AG09319 (cell line): ENCODE measurements around the gene MAN2C1.
"Not testable (repeated sequence)": the region's sequence is repeated elsewhere in the genome, so short reads cannot be mapped to it uniquely, and the experiment has no call there.

Experiments
- DNase-seq: peaks from one replicate; pipeline ENCODE4 v3.0.0-alpha.2; 2010; ENCODE audit warnings: low read depth; ENCODE audit errors: extremely low read depth
- TF ChIP-seq, protein P1 (sequence below): IDR thresholded peaks from 2 replicates; pipeline ENCODE4 v1.5.1; 2011; ENCODE audit warnings: low read depth, mild to moderate bottlenecking, inconsistent platforms, low read length, moderate library complexity

MAN2C1 gene

DNA sequence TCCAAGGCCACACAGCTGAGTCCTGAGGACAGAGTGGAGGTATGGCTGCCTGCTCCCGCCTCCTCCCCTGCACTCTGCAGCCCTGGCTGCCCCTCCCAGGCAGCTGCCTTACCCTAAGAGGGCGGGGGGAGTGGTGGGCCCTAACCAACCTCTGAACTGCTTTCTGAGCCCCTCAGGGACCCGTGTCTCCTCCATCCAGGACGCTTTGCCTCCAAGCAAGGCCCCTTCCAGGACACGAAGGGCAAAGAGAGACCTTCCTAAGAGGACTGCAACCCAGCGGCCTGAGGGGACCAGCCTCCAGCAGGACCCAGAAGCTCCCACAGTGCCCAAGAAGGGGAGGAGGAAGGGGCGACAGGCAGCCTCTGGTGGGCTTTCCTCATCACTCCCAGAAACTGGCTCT is 14.0 kb downstream of the MAN2C1 start:
- TF ChIP-seq, protein P1, sequence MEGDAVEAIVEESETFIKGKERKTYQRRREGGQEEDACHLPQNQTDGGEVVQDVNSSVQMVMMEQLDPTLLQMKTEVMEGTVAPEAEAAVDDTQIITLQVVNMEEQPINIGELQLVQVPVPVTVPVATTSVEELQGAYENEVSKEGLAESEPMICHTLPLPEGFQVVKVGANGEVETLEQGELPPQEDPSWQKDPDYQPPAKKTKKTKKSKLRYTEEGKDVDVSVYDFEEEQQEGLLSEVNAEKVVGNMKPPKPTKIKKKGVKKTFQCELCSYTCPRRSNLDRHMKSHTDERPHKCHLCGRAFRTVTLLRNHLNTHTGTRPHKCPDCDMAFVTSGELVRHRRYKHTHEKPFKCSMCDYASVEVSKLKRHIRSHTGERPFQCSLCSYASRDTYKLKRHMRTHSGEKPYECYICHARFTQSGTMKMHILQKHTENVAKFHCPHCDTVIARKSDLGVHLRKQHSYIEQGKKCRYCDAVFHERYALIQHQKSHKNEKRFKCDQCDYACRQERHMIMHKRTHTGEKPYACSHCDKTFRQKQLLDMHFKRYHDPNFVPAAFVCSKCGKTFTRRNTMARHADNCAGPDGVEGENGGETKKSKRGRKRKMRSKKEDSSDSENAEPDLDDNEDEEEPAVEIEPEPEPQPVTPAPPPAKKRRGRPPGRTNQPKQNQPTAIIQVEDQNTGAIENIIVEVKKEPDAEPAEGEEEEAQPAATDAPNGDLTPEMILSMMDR = no peak
- no peak for DNase-seq

DNA sequence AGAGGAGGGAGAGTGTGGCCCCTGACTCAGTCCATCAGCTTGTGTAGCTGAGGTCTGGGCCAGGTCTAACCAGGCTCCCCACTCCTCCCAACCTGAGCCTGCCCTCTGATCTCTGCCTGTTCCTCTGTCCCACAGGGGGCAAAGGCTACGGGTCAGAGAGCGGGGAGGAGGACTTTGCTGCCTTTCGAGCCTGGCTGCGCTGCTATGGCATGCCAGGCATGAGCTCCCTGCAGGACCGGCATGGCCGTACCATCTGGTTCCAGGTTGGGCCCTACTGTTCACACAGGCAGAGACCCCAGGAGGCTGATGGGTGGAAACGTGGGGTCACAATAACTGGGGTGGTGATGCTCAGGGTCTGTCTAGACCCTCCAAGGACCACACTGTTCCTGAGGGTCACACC is 14.8 kb downstream of the MAN2C1 start:
- TF ChIP-seq, protein P1 = no peak
- no peak for DNase-seq

DNA sequence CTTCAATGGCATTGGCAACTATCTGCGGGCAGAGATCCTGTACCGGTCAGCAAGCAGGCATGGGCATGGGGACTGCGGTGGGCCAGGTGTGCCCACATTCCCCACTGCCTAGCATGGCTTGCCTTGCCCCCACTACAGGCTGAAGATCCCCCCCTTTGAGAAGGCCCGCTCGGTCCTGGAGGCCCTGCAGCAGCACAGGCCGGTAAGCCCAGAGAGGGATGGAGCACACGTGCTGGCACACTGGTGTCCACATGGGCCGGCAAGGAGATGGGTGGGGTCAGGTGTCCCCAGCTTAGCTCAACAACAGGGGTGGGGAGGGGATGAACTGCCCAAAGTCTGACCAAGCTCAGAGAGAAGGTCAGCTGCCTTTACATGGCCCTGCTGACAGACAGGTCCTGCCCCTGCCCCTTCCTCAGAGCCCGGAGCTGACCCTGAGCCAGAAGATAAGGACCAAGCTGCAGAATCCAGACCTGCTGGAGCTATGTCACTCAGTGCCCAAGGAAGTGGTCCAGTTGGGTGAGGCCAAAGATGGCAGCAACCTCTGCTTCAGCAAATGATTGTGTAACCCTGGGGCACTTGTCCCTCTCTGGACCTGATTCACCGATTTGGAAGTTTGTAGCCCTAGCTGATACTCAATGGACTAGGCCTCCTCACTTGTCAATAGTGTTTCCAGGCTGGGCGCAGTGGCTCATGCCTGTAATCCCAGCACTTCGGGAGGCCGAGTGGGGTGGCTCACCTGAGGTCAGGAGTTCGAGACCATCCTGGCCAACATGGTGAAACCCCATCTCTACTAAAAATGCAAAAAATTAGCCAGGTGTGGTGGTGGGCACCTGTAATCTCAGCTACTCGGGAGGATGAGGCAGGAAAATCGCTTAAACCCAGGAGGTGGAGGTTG is 16.0 kb downstream of the MAN2C1 start:
- no peak for DNase-seq
- TF ChIP-seq, protein P1 = no peak

- TF ChIP-seq, protein P1 = no peak
- no peak for DNase-seq
Measured at GRCh38 chr15:75350601-75351361, 17.6 kb downstream of the MAN2C1 start.

- no peak for DNase-seq
- TF ChIP-seq, protein P1 = no peak
Measured at GRCh38 chr15:75349851-75350588, 18.4 kb downstream of the MAN2C1 start.

DNA sequence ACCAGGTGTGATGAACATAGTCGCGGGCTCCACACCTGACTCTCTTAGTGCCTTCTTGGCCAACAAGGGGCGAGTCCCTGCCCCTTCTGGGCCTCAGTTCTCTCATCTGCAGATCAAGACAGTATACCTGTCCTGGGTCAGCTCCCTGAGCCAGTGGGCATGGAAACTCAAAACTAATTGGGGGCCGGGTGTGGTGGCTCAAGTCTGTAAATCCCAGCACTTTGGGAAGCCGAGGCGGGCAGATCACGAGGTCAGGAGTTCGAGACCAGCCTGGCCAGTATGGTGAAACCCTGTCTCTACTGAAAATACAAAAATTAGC is 19.1 kb downstream of the MAN2C1 start:
- not testable (repeated sequence) for DNase-seq

DNA sequence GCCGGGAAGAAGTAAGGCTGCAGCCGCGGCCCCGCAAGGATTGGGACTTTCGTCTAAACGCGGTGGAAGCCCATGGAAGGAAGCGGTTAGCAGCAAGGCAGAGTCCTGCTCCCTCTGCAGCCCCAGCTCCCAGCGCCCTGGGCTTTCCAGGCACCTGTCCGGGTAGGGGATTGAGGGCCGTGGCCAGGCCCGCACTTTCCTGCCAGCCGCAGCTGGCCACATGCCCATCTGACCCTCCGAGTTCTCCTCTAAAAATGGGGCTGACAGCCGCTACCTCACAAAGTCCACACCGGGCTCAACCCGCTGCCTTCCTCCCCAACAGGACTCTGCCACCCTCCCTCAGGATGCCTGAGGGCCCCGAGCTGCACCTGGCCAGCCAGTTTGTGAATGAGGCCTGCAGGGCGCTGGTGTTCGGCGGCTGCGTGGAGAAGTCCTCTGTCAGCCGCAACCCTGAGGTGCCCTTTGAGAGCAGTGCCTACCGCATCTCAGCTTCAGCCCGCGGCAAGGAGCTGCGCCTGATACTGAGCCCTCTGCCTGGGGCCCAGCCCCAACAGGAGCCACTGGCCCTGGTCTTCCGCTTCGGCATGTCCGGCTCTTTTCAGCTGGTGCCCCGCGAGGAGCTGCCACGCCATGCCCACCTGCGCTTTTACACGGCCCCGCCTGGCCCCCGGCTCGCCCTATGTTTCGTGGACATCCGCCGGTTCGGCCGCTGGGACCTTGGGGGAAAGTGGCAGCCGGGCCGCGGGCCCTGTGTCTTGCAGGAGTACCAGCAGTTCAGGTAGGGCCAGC is 19.7 kb downstream of the MAN2C1 start:
- TF ChIP-seq, protein P1 = no peak
- DNase-seq = no peak
